ENCODE results near the gene ZNF407.

The ZNF407 gene

DNA sequence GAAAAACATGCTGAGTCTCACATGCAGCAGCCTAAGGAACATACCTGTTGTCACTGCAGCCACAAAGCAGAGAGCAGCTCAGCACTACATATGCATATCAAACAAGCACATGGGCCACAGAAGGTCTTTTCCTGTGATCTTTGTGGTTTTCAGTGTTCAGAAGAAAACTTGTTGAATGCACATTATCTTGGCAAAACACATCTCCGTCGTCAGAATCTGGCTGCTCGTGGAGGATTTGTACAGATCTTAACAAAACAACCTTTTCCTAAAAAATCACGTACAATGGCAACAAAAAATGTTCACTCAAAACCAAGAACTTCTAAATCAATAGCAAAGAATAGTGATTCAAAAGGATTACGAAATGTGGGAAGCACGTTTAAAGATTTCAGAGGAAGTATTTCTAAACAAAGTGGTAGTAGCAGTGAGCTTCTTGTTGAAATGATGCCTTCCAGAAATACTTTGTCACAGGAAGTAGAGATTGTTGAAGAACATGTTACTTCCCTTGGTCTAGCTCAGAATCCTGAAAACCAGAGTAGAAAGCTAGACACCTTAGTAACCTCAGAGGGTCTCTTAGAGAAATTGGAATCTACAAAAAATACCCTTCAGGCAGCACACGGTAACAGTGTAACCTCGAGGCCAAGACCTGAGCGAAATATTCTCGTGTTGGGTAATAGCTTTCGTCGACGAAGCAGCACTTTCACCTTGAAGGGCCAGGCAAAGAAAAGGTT is 34.1 kb downstream of the ZNF407 start:
- DNase-seq: no peak

DNA sequence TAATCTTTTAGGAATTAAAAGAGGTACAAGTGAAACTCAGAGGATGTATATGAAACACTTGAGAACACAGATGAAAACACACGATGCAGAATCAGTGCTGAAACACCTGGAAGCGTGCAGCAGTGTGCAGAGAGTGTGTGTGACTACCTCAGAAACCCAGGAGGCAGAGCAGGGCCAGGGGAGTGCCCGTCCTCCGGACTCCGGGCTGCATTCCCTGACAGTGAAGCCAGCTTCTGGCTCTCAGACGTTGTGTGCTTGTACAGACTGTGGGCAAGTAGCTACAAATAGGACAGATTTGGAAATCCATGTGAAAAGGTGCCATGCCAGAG is 34.6 kb downstream of the ZNF407 start:
- DNase-seq: no peak

DNA sequence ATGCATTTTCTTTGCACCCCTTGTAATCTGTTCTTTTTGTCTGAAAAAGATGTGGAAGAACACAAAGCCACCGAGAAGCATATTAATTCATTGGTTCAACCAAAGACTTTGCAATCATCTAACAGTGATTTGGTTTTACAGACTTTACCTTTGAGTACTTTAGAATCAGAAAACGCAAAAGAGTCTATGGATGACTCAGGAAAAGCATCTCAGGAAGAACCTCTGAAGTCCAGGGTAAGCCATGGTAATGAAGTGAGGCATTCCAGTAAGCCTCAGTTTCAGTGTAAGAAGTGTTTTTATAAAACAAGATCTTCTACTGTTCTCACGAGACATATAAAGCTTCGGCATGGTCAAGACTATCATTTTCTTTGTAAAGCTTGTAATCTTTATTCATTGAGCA is 35.2 kb downstream of the ZNF407 start:
- DNase-seq: no peak

DNA sequence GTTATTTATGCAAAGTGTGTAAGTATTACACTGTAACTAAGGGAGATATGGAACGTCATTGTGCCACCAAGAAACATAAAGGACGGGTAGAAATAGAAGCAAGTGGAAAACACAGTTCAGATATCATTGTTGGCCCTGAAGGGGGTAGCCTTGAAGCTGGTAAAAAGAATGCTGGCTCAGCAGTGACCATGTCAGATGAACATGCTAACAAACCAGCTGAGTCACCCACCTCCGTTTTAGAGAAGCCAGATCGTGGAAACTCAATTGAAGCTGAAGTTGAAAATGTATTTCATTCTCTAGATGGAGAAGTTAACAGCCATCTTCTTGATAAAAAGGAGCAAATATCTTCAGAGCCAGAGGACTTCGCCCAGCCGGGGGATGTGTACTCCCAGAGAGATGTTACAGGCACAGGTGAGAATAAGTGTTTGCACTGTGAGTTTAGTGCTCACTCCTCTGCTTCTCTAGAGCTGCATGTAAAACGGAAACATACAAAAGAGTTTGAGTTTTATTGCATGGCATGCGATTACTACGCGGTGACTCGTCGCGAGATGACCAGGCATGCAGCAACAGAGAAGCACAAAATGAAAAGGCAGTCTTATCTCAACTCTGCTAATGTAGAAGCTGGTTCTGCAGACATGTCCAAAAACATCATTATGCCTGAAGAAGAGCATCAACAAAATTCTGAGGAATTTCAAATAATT is 36.1 kb downstream of the ZNF407 start:
- DNase-seq: no peak

DNA sequence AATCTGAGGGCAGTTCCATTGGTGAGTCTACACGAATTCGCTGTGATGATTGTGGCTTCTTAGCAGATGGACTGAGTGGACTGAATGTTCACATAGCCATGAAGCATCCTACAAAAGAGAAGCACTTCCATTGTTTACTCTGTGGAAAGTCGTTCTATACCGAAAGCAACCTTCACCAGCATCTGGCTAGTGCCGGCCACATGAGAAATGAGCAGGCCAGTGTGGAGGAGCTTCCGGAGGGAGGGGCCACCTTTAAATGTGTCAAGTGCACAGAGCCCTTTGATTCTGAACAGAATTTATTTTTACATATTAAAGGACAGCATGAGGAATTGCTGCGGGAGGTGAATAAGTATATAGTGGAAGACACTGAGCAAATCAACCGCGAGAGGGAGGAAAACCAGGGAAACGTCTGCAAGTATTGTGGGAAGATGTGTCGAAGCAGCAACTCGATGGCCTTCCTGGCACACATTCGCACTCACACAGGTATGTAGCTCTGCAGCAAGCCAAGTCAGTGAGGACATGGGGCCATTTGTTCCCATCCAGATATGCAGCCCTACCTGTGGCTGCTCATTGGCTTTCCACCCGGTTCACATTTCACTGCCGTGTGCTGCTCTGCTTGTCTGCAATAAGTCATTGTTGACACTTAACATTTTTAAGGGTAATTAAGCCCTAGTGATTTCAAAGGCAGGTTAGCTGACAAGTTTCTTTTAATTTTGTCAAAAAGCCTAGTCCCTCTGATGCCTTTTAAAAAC is 37.7 kb downstream of the ZNF407 start:
- DNase-seq: no peak

DNA sequence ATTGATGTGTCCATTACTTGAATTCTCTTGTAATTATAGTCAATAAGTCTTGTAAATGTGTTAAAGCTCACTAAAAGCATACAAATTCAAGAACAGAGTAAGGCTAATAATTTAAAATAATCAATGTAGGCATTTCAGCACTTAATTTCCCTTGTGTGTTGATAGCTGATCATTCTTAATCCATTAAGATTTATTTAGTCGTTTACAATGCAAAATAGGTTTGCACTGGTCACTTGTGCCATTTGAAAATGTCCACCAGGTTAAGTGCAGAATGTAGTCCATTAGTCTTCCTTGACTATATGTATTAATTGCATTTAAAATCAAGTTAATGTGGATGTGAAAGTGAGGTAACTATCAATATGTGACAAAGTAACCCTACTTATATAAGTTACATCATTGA is 39.4 kb downstream of the ZNF407 start:
- DNase-seq: no peak

DNA sequence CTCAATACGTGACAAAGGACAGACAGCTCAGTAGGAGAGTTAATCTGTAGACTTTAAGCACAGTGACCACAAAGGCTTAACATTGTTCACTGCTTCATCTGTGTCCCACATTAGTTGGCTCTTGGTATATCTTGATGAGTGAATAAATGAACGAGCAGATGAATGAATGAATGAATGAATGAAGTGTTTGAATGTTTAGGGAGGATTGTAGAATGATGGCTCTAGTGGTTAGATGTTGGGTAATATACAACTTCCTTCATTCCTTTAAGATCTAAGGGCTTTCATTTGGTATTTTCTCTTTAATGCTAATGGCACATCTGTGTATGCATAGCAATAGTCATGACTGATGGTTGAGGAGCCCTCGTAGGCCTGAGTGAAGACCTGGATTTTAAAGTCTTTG is 40.5 kb downstream of the ZNF407 start:
- DNase-seq: no peak

DNA sequence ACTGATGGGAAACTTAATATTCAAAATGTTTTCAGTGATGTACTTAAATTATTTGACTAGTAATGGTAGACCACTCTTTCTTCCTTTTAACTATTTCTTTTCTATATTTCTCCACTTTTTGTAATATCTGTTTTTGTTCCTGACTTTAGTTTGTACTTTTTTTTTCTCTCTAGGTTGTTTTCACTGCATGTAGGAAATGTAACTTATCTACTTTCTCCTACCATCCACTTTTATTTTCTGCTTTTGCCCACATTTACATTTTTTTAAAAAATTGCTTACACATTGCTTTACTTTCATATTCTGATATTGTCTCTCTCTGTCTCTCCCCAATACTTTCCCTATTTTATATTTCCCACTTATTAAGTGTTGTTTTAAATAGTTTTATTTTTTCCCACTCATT is 47.0 kb downstream of the ZNF407 start:
- no peak for DNase-seq

DNA sequence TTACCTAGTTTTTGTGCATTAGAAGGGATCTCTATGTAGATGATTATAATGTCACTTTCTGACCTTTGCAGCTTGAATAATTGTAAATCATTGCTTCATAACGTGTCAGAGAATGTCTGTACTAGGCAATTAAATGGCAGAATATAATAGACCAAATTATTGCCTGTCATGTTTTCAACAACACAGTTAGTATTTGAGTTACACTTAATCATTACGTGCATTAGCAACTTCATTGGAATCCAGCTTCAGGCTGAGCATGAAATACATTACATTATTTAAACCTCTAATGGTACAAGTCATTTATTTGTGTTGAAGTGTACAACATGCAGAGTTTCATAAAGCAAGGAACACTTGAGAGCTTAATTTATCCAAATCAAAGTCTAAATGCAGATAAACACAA is 48.0 kb downstream of the ZNF407 start:
- DNase-seq: no peak

DNA sequence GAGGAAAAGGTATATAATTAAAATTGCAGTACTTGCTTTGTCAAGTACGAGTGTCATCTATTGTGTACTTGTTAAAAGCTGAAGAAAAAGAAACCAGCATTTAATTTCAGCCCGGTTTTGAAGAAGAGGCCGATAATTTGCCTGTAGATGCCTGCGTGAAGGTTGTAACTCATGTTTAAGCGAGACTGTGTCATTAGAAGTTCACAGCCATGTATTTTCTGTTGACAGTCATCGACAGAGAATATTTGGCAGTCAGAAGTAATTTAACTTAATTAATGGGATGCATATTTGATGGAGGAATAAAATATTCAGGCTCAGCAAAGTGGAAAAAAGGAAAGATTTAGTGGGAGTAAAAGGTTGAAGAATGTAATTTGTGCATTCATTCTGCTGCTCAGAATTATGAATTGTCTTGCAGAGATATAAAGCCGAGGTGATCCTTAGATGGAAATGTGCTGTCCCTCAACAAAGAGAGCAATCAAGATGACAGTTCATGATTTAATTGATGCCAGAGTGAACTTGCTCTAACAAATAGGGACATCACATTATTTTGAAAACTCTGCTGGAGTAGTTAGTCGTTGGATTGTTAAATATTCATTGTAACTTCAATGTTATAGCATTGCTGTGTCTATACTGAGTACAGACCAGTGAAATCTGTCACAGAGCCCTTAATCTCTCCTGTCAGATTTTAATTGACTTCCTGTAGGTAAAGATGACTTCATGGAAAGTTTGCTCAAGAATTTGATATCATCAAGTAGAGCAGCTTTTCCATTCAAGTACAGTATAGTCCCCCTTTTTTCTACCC is 53.9 kb downstream of the ZNF407 start:
- DNase-seq: no peak

DNA sequence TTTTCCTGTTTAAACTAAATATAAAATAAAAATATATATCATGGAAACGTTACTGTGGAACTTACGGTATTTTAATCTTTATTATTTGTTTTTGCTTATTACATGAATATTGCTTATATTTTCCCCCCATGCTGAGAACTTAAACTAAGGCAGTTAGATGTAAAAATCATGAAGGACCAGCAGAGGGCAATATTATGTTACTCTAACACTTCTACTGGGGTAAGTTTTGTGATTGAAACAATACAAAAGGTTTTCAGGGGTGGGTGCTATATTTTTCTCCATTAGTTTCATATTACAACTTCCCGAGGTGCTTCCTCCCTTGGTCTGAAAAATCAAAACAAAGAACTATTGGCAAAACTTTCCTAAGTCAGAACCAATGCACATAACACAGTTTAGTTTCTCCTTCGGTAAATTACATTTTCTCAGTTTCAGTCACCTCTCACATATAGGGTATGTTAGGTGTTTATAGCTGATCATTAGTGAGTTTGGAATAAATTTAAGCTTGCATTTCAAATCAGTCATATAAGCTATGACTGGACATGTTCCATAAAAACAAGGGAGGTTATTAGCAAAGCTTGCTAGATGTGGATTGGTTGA is 54.8 kb downstream of the ZNF407 start:
- no peak for DNase-seq

DNA sequence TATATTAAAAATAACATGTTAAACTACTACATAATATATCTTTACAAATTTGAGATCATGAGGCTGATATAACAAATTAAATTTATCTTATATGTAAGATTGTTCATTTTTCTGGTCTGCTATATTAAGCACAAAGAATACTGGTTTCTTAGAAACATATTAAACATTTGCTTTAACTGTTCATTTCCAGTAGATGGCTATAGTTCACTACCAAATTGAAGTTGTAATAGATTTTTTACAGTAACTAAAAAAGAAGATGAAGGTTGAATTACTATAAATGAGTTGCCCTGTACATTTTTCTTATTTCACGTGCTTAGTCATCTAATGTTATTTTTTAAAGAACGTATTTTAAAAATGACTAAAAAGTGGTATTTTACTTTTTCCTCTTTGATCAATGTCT is 57.0 kb downstream of the ZNF407 start:
- no peak for DNase-seq

DNA sequence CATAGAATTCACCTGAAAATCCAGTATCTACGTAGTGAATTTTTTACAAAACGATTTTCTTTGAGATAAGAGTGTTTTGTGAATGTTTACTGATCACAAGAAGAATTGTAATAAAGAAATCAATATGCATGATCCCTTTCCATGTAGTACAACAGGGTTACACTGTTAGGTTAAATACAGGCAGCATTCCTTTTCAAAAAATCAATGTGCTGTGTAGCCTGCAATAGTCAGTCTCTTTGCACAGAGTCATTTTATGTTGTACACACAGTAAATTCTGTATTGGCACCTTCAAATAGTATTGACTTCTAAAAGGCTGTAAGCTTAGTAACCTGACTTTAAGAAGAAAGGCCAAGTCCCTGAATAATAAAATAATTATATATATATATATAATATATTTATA is 63.3 kb downstream of the ZNF407 start:
- DNase-seq: no peak

DNA sequence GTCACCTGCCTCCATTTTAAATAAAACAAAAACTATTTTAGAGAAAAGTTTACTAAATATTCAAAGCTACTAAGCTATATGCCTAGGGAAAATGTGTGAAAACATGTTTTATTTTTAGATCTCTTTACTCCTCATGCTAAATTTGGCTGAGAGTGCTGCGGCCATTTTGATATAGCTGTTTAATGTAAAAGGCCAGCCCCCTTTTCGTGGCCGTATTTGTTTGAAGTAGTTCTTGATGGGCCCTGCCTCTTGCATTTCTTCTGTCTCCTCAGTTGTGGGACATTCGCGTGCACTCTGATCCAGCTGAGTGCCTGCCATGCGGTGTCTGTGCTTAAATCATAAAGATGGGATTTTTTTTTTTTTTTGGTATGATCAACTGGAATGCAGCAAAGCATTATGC is 64.0 kb downstream of the ZNF407 start:
- DNase-seq: no peak

DNA sequence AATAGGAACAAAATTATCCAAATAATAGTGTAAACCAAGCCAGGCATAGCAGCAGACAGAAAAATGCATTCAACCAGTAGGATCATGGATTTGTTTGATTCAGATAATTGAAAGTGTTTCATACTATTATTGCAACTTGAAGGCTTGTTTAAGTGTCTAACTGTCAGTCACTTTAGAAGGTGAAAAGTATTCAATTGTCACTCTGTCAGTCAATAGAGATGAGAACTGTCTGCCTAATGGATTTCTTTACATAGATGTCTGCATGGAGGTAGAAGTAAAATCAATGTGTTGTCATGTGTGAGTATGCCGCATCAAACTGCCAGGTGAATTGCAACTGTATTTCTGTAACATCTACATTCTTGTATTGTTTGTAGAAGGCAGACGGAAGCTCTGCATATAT is 65.0 kb downstream of the ZNF407 start:
- DNase-seq: no peak

DNA sequence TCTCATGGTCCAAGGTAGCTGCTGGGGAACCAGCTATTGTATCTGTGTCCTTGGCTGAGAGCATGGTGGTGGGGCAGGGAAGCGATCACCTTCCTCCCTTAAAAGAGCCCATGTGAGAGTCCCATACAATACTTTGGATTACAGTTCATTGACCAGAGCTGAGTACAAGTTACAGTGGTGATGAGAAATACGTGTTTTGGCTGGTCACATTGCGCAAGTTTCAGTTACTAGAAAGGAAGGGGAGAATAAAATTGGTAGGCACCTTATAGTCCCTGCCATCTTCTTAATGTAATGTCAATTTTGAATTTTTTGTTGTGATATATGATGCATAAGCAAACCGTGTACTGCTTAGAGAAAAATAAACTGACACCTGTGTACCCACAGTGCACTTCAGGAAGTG is 67.7 kb downstream of the ZNF407 start:
- no peak for DNase-seq

DNA sequence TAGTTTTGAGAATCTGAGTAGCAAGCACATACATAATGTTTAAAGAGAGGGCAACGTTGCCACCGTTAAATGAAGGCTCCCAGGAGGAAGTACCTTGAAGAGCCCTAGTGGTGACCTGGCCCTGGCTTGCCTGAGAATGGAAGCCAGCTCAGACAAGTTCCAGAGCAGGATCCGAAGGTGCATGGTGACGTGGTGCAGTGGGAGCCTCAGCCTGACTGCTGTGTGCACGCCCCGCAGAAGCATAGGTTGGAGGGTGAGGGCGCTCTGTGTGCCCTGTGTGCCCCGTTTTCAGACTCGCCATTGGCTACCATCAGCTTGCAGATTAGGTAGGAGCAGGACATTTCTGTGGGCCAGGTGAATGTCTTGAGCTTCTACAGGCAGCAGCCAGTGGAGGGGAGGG is 68.2 kb downstream of the ZNF407 start:
- no peak for DNase-seq

DNA sequence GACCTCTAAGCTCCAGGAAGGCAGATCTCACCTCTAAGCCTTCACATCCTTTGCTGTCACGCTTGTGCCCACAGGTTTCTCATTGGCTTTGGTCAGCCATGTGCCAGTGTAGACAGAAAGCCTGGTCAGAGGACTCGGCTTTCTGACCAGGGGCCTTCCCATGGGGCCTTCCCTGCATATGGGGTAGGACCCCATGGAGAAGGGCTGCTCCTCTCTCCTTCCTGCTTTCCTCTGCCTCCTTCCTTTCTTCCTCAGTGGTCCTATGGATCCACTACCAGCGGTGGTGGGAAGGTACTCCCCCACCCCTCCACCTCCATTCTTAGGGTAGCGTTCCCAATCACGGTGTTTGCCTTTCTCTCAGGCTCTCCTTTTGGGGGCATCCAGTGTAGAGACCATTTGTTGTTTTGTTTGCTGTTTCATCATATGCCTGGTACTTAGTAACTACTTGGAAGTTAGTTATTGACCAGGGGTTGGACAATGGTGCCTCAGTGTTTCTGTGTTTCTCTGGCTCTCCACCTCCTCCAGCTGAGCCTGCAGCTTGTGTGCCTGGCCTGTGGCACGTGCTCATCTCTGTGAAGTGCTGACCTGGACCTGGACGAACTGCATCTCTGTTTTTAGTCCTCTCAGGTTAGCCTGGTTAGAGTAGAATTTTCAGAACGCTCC is 71.6 kb downstream of the ZNF407 start:
- no peak for DNase-seq

DNA sequence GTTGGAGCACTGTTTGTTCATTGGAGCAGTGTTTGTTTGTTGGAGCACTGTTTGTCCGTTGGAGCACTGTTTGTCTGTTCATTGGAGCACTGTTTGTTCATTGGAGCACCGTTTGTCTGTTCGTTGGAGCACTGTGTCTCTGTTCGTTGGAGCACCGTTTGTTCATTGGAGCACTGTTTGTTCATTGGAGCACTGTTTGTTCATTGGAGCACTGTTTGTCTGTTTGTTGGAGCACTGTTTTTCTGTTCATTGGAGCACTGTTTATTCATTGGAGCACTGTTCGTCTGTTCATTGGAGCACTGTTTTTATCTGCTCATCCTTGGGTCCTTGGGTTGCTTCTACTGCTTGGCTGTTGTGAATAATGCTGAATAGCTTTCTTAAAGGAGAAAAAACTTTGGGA is 74.7 kb downstream of the ZNF407 start:
- DNase-seq: no peak

DNA sequence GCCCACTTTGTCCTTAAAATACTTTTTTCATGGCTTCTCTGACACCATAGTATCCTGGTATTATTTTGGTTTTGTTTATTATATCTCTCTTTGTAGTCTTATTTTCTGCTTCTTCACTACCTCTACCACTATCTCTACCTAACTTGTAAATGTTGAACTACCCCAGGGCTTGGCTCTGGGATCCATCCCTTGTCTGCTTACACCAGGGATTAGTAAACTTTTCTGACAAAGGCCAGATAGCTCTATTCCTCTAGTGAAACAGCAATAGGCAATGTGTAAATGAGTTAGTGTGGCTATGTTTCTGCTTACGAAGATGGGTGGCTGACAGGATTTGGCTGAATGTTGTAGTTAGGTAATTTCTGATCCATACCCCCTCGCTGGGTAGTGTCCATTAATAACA is 76.8 kb downstream of the ZNF407 start:
- no peak for DNase-seq

DNA sequence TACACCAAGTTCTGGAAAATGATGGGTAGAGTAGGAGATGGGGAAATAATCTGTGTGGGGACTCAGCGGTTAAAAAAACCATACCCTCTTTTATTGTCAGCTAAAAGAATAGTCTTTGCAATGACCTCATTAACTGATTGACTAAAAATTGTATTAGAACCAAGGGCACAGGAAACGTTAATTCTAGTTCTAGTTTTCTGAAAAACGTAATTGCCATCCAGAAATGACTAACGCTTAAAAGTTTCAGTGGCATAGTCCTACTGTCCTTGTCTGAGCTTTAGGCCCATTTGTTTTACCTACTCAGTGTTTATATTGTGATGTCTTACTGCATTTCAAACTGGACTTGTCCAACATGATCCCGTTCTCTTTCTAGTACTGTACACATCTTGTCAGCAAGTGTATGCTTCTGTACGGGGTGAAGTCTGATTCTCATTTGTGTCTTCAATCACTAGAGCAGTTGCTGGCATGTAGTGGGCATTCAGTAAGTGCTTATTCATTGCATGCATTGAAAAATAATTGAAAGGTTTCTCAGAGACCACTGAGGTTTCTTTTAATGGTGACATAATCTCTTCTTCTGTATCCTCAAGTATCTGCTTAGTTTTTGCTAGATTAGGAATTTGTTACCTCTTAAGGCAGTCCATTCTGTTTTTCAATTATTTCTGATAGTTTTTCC is 81.5 kb downstream of the ZNF407 start:
- no peak for DNase-seq

DNA sequence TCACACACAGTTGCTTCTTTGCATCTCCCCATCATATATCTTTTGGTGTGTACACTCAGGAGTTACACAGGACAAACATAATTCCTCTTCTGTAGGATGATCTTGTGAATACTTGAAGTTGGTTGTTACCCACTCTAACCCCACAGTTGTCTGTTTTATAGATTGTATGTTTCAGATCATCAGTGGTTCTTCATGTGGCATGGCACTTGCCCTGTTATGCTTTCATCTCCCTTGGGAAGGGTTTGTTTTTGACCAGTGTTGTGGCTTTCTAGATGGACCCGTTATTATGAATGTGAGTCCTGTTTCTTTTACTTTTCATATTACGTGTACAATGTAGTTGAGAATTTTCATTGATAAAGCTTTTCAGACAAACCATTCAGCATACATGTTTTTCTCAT is 82.0 kb downstream of the ZNF407 start:
- no peak for DNase-seq
